ENCODE results near the gene FXYD2.

- TF ChIP-seq ZSCAN29 (IDR thresholded peaks at IDR 0.05) (no peak), CTCF (IDR thresholded peaks at IDR 0.05 in 2 of 3, conservative IDR thresholded peaks at IDR 0.05 in 1 of 3; ENCODE audit: control insufficient read depth in 2 of 3, extremely low read depth in 1 of 3, insufficient read depth in 1 of 3, low read depth in 3 of 3, low read length in 3 of 3) (no peak), USF2 (IDR thresholded peaks at IDR 0.05; ENCODE audit: borderline replicate concordance, low read depth, low read length) (no peak), POLR2A (IDR thresholded peaks at IDR 0.05; ENCODE audit: low read depth, low read length) (no peak), BACH1 (IDR thresholded peaks at IDR 0.05; ENCODE audit: borderline replicate concordance) (no peak)
Observed at GRCh38 chr11:117794135-117794534, 30.4 kb downstream of the FXYD2 start.
